WTC11 (cell line): ENCODE measurements around the gene GPATCH11.

ENCODE experiments used
- CREM ChIP-seq: sonication (generic); formaldehyde crosslinking; IDR thresholded peaks from 2 replicates; pipeline ENCODE4 v1.8.1; 2022; ENCODE audit warnings: mild to moderate bottlenecking, missing genetic modification reagents, moderate library complexity
- SMAD3 ChIP-seq: sonication (generic); formaldehyde crosslinking; IDR thresholded peaks from 2 replicates; pipeline ENCODE4 v1.8.0; 2022; ENCODE audit warnings: missing genetic modification reagents, mild to moderate bottlenecking, borderline replicate concordance
- TP53 ChIP-seq: sonication (generic); formaldehyde crosslinking; IDR thresholded peaks from 2 replicates; pipeline ENCODE4 v1.8.1; 2023; ENCODE audit warnings: mild to moderate bottlenecking, missing genetic modification reagents
- ZNF232 ChIP-seq: sonication (generic); formaldehyde crosslinking; IDR thresholded peaks from 2 replicates; pipeline ENCODE4 v1.8.0; 2022; ENCODE audit warnings: mild to moderate bottlenecking, missing genetic modification reagents
- ZNF416 ChIP-seq: fragments of 250-450 bp; sonication (Bioruptor Pico); IDR thresholded peaks from 2 replicates; pipeline ENCODE4 v1.9.0; 2021; ENCODE audit warnings: mild to moderate bottlenecking, inconsistent platforms
- TF ChIP-seq, protein P1 (sequence below): fragments of 200-600 bp; IDR thresholded peaks from 2 replicates; pipeline ENCODE4 v1.8.0; 2022; ENCODE audit warnings: antibody characterized with exemption
- TF ChIP-seq, protein P2 (sequence below): sonication (generic); formaldehyde crosslinking; IDR thresholded peaks from 2 replicates; pipeline ENCODE4 v1.8.0; 2022; ENCODE audit warnings: mild to moderate bottlenecking, missing genetic modification reagents
- TF ChIP-seq, protein P3 (sequence below): fragments of 250-450 bp; sonication (Bioruptor Pico); IDR thresholded peaks from 2 replicates; pipeline ENCODE4 v2.1.2; 2022; ENCODE audit warnings: mild to moderate bottlenecking, moderate library complexity
- TF ChIP-seq, protein P4 (sequence below): sonication (generic); formaldehyde crosslinking; IDR thresholded peaks from 2 replicates; pipeline ENCODE4 v1.8.1; 2022; ENCODE audit warnings: low read depth, missing genetic modification reagents, borderline replicate concordance

DNA sequence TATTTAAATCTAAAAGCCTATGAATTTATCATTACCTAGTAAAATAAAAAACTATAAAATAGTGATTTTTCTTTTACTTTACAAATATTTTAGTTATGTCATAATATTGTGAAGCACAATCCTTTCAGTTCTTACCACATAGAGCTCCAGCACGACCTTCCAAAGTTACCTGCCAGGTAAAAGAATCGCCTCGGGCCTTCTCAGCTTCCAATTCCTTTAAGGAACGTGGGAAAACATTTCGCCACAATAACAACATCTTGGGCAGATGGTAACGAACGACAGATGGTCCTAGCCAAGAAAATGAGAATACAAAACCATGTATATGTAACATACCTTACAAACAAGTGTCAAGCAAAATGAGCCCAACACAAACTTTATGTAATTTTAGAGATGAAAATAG is 23.9 kb upstream of the GPATCH11 start:
- no peak for TF ChIP-seq TP53 (CRISPR knock-in tag)
- TF ChIP-seq, protein P1, sequence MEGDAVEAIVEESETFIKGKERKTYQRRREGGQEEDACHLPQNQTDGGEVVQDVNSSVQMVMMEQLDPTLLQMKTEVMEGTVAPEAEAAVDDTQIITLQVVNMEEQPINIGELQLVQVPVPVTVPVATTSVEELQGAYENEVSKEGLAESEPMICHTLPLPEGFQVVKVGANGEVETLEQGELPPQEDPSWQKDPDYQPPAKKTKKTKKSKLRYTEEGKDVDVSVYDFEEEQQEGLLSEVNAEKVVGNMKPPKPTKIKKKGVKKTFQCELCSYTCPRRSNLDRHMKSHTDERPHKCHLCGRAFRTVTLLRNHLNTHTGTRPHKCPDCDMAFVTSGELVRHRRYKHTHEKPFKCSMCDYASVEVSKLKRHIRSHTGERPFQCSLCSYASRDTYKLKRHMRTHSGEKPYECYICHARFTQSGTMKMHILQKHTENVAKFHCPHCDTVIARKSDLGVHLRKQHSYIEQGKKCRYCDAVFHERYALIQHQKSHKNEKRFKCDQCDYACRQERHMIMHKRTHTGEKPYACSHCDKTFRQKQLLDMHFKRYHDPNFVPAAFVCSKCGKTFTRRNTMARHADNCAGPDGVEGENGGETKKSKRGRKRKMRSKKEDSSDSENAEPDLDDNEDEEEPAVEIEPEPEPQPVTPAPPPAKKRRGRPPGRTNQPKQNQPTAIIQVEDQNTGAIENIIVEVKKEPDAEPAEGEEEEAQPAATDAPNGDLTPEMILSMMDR = no peak
- TF ChIP-seq SMAD3 = no peak
- TF ChIP-seq, protein P2, sequence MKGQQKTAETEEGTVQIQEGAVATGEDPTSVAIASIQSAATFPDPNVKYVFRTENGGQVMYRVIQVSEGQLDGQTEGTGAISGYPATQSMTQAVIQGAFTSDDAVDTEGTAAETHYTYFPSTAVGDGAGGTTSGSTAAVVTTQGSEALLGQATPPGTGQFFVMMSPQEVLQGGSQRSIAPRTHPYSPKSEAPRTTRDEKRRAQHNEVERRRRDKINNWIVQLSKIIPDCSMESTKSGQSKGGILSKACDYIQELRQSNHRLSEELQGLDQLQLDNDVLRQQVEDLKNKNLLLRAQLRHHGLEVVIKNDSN (CRISPR knock-in tag) = no peak
- TF ChIP-seq, protein P3, sequence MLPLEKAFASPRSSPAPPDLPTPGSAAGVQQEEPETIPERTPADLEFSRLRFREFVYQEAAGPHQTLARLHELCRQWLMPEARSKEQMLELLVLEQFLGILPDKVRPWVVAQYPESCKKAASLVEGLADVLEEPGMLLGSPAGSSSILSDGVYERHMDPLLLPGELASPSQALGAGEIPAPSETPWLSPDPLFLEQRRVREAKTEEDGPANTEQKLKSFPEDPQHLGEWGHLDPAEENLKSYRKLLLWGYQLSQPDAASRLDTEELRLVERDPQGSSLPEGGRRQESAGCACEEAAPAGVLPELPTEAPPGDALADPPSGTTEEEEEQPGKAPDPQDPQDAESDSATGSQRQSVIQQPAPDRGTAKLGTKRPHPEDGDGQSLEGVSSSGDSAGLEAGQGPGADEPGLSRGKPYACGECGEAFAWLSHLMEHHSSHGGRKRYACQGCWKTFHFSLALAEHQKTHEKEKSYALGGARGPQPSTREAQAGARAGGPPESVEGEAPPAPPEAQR (CRISPR knock-in tag) = no peak
- TF ChIP-seq, protein P4, sequence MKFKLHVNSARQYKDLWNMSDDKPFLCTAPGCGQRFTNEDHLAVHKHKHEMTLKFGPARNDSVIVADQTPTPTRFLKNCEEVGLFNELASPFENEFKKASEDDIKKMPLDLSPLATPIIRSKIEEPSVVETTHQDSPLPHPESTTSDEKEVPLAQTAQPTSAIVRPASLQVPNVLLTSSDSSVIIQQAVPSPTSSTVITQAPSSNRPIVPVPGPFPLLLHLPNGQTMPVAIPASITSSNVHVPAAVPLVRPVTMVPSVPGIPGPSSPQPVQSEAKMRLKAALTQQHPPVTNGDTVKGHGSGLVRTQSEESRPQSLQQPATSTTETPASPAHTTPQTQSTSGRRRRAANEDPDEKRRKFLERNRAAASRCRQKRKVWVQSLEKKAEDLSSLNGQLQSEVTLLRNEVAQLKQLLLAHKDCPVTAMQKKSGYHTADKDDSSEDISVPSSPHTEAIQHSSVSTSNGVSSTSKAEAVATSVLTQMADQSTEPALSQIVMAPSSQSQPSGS = no peak
- TF ChIP-seq ZNF232 (CRISPR knock-in tag) = no peak
- no peak for TF ChIP-seq ZNF416
- TF ChIP-seq CREM (CRISPR knock-in tag) = no peak
